ENCODE data around the gene PRR30. TPM values are rescaled to one million over a fixed set of nuclear protein-coding genes. Genes with fewer than 3 reads are reported as not detected.

The PRR30 gene
- total and polyA plus RNA-seq, 2 donors (not counting 3 experiments of a cell fraction or from before 2014, with no cell fraction given) = not detected

DNA sequence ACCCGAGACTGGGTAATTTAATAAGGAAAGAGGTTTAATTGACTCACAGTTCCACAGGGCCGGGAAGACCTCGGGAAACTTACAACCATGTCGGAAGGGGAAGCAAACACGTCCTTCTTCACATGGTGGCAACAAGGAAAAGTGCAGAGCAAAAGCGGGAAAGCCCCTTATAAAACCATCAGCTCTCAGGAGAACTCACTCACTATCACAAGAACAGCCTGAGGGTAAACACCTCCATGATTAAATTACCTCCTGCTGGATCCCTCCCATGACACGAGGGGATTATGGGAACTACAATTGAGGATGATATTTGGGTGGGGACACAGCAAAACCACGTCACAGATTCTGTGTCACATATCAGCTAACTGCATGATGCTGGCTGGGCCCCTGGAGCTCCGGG, 21.0 kb upstream of the PRR30 start:
- intact Hi-C loops (cut with micrococcal nuclease) (no loop called here), dilution Hi-C loops (cut with MboI; ENCODE audit: extremely low pct_ligation_motif_present, low sequenced_read_pairs) (no loop called here)
- DNase-seq (ENCODE audit: low read depth, low spot score) (no peak), FAIRE-seq (no peak)
- BruUV-seq (replicated peaks) = no TSS peak
- Histone ChIP-seq H3K36me3 (ENCODE audit: control insufficient read depth in 2 of 2, extremely low read depth in 1 of 2, insufficient read depth in 2 of 2, low read length in 2 of 2) (no peaks in the 10 kb centered on the region), H3K4me2 (ENCODE audit: insufficient read depth, low read length) (no peak overlapping the region), H2AFZ (ENCODE audit: low read depth, low read length) (no peak overlapping the region), H3K27ac (ENCODE audit: insufficient read depth, low read depth, low read length) (no peak overlapping the region), H3K4me1 (ENCODE audit: control insufficient read depth, extremely low read depth, insufficient read depth, low read length) (no peaks in the 10 kb centered on the region), H3K9me3 (replicated peaks; ENCODE audit: control insufficient read depth, insufficient read depth, low read length) (no peaks in the 10 kb centered on the region), H3K27me3 (ENCODE audit: control insufficient read depth in 2 of 2, insufficient read depth in 2 of 2, low read length in 2 of 2) (no peaks in the 10 kb centered on the region), H4K20me1 (replicated peaks; ENCODE audit: control insufficient read depth, extremely low read depth, insufficient read depth, low read length) (no peaks in the 10 kb centered on the region), H3K9ac (replicated peaks; ENCODE audit: extremely low read depth, insufficient read depth, low read length) (no peak overlapping the region), H3K9me1 (replicated peaks; ENCODE audit: control insufficient read depth, extremely low read depth, insufficient read depth, low read length) (no peaks in the 10 kb centered on the region), H3K79me2 (ENCODE audit: control insufficient read depth, insufficient read depth, low read length) (no peaks in the 10 kb centered on the region), H3K4me3 (replicated peaks in 1 of 3; ENCODE audit: insufficient read depth in 1 of 3, low read depth in 1 of 3, low read length in 3 of 3) (no peak overlapping the region)
- POLR2A ChIA-PET = no interaction called here
- TF ChIP-seq POLR2A (IDR thresholded peaks at IDR 0.05; ENCODE audit: low read depth, low read length) = no peak
- TF ChIP-seq FOS (IDR thresholded peaks at IDR 0.05; ENCODE audit: borderline replicate concordance, insufficient read depth, low read length) = no peak
- TF ChIP-seq EZH2 (IDR thresholded peaks at IDR 0.05; ENCODE audit: borderline replicate concordance, low read depth, low read length, severe bottlenecking) = no peak
- TF ChIP-seq POLR2AphosphoS5 (IDR thresholded peaks at IDR 0.05; ENCODE audit: insufficient read depth, low read depth, low read length) = no peak
- TF ChIP-seq MYC (IDR thresholded peaks at IDR 0.05; ENCODE audit: low read depth, low read length) = no peak
- TF ChIP-seq CTCF (IDR thresholded peaks at IDR 0.05; ENCODE audit: extremely low read depth in 1 of 2, insufficient read depth in 1 of 2, low read depth in 1 of 2, low read length in 2 of 2) = no peak
- TF ChIP-seq, protein P1, sequence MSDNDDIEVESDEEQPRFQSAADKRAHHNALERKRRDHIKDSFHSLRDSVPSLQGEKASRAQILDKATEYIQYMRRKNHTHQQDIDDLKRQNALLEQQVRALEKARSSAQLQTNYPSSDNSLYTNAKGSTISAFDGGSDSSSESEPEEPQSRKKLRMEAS (IDR thresholded peaks at IDR 0.05; ENCODE audit: insufficient read depth, insufficient read length) = no peak
- no peak for TF ChIP-seq GATA2 (IDR thresholded peaks at IDR 0.05; ENCODE audit: insufficient read depth, insufficient read length, low read depth, low read length)
- no peak for TF ChIP-seq JUN (IDR thresholded peaks at IDR 0.05; ENCODE audit: borderline replicate concordance, insufficient read depth, insufficient read length, low read depth)
- CTCF ChIA-PET = interaction anchor here (1.0 to 3.0 kb wide), 5 partner anchors 10 to 51 kb away, joined by 3 to 23 read pairs (median 8); no protein-coding TSS in a partner anchor

Data from endothelial cell of umbilical vein (primary cell).